GM12875 (cell line): ENCODE results near the gene FNDC10.

Experiments
- H3K4me3 ChIP-seq: one replicate; pipeline ENCODE4 v1.5.1; 2011; ENCODE audit warnings: low read depth, low read length, control low read depth
- TF ChIP-seq, protein P1 (sequence below): IDR thresholded peaks from 2 replicates; pipeline ENCODE4 v1.5.1; 2011; ENCODE audit warnings: low read depth, mild to moderate bottlenecking, control low read depth, inconsistent platforms, low read length, moderate library complexity, borderline replicate concordance; ENCODE audit not compliant: insufficient read depth

The FNDC10 gene

DNA sequence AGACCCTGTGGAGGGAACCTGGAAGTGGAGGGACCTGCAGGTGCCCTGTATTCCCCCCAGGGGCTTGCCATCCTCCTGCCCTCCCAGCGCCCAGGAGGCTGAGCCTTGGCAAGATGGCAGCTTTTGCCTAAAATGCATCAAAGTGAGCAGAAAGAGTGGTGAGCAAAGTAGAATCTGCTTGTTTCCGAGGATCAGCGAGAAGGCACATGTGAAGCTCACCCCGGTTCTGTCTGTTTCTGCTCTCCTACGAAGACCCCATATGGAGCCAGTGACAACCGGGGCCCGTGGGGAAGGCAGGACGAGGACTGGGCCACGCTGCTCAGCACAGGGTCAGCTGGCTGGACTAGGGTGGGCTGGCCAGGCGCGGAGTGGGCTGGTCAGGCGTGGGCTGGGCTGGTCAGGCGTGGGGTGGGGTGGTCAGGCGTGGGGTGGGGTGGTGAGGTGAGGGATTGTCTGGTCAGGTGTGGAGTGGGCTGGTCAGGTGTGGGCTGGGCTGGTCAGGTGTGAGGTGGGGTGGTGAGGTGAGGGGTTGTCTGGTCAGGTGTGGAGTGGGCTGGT lies 5.2 kb upstream of the FNDC10 start:
- TF ChIP-seq, protein P1, sequence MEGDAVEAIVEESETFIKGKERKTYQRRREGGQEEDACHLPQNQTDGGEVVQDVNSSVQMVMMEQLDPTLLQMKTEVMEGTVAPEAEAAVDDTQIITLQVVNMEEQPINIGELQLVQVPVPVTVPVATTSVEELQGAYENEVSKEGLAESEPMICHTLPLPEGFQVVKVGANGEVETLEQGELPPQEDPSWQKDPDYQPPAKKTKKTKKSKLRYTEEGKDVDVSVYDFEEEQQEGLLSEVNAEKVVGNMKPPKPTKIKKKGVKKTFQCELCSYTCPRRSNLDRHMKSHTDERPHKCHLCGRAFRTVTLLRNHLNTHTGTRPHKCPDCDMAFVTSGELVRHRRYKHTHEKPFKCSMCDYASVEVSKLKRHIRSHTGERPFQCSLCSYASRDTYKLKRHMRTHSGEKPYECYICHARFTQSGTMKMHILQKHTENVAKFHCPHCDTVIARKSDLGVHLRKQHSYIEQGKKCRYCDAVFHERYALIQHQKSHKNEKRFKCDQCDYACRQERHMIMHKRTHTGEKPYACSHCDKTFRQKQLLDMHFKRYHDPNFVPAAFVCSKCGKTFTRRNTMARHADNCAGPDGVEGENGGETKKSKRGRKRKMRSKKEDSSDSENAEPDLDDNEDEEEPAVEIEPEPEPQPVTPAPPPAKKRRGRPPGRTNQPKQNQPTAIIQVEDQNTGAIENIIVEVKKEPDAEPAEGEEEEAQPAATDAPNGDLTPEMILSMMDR: no peak
- H3K4me3 ChIP-seq: no peak overlapping the region

GRCh38 chr1:1604374-1605033 lies 4.6 kb upstream of the FNDC10 start:
- TF ChIP-seq, protein P1: no peak
- H3K4me3 ChIP-seq: no peak overlapping the region

GRCh38 chr1:1603671-1604373 lies 3.9 kb upstream of the FNDC10 start:
- TF ChIP-seq, protein P1: no peak

GRCh38 chr1:1602968-1603506 lies 3.1 kb upstream of the FNDC10 start:
- TF ChIP-seq, protein P1: no peak
- no peak overlapping the region for H3K4me3 ChIP-seq

More at GRCh38 chr1:1603671-1604373, 3.9 kb upstream of the FNDC10 start:
- no peak overlapping the region for H3K4me3 ChIP-seq

- TF ChIP-seq, protein P1: no peak
- no peak overlapping the region for H3K4me3 ChIP-seq
Observed at GRCh38 chr1:1602304-1602967, 2.5 kb upstream of the FNDC10 start.

GRCh38 chr1:1601564-1602303 lies 1.8 kb upstream of the FNDC10 start:
- no peak overlapping the region for H3K4me3 ChIP-seq
- TF ChIP-seq, protein P1: no peak
